Measurements from ENCODE around the gene CBFB.

DNA sequence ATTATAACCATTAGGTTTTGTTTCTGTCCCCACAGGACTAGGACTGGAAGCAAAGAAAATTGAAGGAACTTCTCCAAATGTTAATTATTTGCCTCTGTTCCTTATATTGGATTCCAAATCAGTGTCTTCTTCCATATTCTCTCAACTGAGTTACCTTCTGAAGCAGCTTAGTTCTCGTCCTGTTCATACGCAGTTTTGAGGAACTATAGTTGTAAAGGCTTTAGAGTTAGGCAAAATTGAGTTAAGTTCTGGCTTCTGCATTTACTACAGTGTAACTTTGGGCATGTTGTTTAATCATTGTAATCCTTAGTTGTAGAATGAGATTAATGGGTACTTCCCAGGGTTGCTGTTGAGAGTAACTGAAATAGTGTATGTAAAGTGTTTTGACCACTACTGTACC, 11.2 kb downstream of the CBFB start:
- TF ChIP-seq, protein P1, sequence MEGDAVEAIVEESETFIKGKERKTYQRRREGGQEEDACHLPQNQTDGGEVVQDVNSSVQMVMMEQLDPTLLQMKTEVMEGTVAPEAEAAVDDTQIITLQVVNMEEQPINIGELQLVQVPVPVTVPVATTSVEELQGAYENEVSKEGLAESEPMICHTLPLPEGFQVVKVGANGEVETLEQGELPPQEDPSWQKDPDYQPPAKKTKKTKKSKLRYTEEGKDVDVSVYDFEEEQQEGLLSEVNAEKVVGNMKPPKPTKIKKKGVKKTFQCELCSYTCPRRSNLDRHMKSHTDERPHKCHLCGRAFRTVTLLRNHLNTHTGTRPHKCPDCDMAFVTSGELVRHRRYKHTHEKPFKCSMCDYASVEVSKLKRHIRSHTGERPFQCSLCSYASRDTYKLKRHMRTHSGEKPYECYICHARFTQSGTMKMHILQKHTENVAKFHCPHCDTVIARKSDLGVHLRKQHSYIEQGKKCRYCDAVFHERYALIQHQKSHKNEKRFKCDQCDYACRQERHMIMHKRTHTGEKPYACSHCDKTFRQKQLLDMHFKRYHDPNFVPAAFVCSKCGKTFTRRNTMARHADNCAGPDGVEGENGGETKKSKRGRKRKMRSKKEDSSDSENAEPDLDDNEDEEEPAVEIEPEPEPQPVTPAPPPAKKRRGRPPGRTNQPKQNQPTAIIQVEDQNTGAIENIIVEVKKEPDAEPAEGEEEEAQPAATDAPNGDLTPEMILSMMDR (IDR thresholded peaks at IDR 0.05): no peak
- no peak for TF ChIP-seq POLR2A (IDR thresholded peaks at IDR 0.05)
